Uterus (tissue), 4 donors: ENCODE results near the gene MICAL2. TPM values are rescaled to one million over a fixed set of nuclear protein-coding genes. Genes with fewer than 3 reads are reported as not detected.

Experiments
- DNase-seq, 2 donors: peaks; one replicate each; pipeline ENCODE4 v3.0.0-alpha.2; 2019 to 2020
- H3K27ac ChIP-seq, 2 donors: fragments of 200-600 bp; sonication (generic); 1 replicate in 1 of 2; 2 replicates in 1 of 2; pipeline ENCODE4 v1.5.1; 2016 to 2018
- H3K27me3 ChIP-seq, 2 donors: fragments of 200-600 bp; sonication (generic); one replicate each; pipeline ENCODE4 v1.5.1; 2018 to 2019; ENCODE audit warnings: control low read depth in 1 of 2
- H3K36me3 ChIP-seq, 2 donors: fragments of 200-600 bp; sonication (generic); one replicate each; pipeline ENCODE4 v1.5.1; 2019; ENCODE audit warnings: control low read depth in 1 of 2
- H3K4me1 ChIP-seq, 2 donors: fragments of 200-600 bp; sonication (generic); one replicate each; pipeline ENCODE4 v1.5.1; 2018 to 2019; ENCODE audit warnings: control low read depth in 1 of 2
- H3K4me3 ChIP-seq, 2 donors: fragments of 200-600 bp; sonication (generic); 1 replicate in 1 of 2; 2 replicates in 1 of 2; pipeline ENCODE4 v1.5.1; 2018 to 2019; ENCODE audit warnings: mild to moderate bottlenecking in 1 of 2
- H3K9me3 ChIP-seq, 2 donors: fragments of 200-600 bp; sonication (generic); one replicate each; pipeline ENCODE4 v1.5.1; 2019; ENCODE audit warnings: control low read depth in 1 of 2
- POLR2A ChIP-seq, 2 donors: fragments of 450-650 bp; IDR thresholded peaks; one replicate each; pipeline ENCODE4 v1.6.1; 2016; ENCODE audit warnings: antibody characterized with exemption in 2 of 2, mild to moderate bottlenecking in 1 of 2, moderate library complexity in 1 of 2
- intact Hi-C: fragments of 100-400 bp; cut with DNase I; formaldehyde crosslinking; loops from one replicate; pipeline ENCODE4 v1.15.1; 2023; ENCODE audit warnings: low total_unique reads
- total RNA-seq, 4 donors: library from RNA; depleted of rRNA in 3 of 4; stranded (reverse); fragments of >200 nt in 3 of 4; gene quantifications; one replicate each; pipeline versions ENCODE4 v1.1.0 to v1.2.4, GENCODE V29; 2014 to 2023
- TF ChIP-seq, protein P1 (sequence below), 4 experiments: fragments of 200-600 bp in 2 of 4; fragments of 450-650 bp in 2 of 4; sonication (generic) in 2 of 4; IDR thresholded peaks; one replicate each; pipeline ENCODE4 v1.5.1; 2016 to 2019; ENCODE audit warnings: antibody characterized with exemption in 4 of 4, mild to moderate bottlenecking in 2 of 4, moderate library complexity in 1 of 4
- donor health status: DM: yes; HTN: yes; CAD: no.

MICAL2 gene
- total RNA-seq, 4 donors from 2014 or later, result 29.6 to 139 (median 53.1) TPM

DNA sequence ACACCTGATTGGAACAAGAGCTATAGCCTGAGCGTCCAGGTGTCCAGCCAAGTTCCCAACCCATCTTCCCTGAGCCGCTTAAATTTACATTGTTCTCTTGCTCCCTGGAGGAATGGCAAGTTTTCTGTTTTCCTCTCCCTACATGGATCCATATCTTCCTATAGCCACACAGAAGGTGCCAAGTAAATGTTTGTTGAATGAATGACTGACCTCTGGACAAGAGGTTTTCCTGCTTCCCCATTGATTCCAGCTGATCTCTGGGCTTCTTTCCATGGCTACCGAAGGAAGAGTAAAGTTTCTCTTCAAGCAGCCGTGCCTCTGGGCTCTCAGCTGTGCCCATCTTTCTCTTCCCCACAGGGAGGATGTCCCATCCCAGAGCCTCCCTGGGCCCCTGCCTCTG is 107.5 kb downstream of the MICAL2 start:
- H3K4me1 ChIP-seq, result peaks cover 3 to 20% of the 10 kb centered on the region in 2 donors
- H3K36me3 ChIP-seq, result no peaks in the 10 kb centered on the region
- H3K27ac ChIP-seq, result peak overlapping the region; percentile 74 to 84
- intact Hi-C loops, result no loop called here
- DNase-seq, result no peak
- H3K9me3 ChIP-seq, result no peaks in the 10 kb centered on the region
- TF ChIP-seq, protein P1, sequence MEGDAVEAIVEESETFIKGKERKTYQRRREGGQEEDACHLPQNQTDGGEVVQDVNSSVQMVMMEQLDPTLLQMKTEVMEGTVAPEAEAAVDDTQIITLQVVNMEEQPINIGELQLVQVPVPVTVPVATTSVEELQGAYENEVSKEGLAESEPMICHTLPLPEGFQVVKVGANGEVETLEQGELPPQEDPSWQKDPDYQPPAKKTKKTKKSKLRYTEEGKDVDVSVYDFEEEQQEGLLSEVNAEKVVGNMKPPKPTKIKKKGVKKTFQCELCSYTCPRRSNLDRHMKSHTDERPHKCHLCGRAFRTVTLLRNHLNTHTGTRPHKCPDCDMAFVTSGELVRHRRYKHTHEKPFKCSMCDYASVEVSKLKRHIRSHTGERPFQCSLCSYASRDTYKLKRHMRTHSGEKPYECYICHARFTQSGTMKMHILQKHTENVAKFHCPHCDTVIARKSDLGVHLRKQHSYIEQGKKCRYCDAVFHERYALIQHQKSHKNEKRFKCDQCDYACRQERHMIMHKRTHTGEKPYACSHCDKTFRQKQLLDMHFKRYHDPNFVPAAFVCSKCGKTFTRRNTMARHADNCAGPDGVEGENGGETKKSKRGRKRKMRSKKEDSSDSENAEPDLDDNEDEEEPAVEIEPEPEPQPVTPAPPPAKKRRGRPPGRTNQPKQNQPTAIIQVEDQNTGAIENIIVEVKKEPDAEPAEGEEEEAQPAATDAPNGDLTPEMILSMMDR (IDR thresholded peaks at IDR 0.05), result no peak
- no peak for TF ChIP-seq POLR2A (IDR thresholded peaks at IDR 0.05)
- H3K4me3 ChIP-seq, result no peak overlapping the region
- no peaks in the 10 kb centered on the region for H3K27me3 ChIP-seq

DNA sequence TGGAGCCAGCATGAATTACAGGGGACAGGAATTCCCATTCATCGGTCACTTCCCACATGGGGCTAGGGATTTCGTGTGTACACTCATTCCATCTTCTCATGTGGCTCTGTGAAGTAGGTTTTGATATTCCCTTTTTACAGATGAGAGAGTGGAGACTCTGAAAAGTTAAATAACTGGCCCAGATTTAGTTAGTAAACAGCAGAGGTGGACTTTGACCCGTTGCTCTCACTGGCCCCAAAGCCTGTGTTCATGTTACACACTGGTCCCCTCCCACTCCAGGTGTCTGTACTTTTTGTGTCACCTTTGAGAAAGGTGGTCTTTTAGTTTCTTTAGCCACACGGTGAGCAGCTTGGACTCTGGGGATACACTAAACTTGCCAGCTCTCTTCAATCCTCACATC is 108.5 kb downstream of the MICAL2 start:
- Histone ChIP-seq H3K4me3 (no peak overlapping the region), H3K36me3 (no peaks in the 10 kb centered on the region), H3K4me1 (peaks cover 3 to 20% of the 10 kb centered on the region in 2 donors), H3K27me3 (no peaks in the 10 kb centered on the region), H3K9me3 (no peaks in the 10 kb centered on the region), H3K27ac (peak overlapping the region; percentile 74 to 84)
- no peak for TF ChIP-seq POLR2A (IDR thresholded peaks at IDR 0.05)
- TF ChIP-seq, protein P1 (IDR thresholded peaks at IDR 0.05), result no peak
- DNase-seq, result no peak
- intact Hi-C loops, result no loop called here

DNA sequence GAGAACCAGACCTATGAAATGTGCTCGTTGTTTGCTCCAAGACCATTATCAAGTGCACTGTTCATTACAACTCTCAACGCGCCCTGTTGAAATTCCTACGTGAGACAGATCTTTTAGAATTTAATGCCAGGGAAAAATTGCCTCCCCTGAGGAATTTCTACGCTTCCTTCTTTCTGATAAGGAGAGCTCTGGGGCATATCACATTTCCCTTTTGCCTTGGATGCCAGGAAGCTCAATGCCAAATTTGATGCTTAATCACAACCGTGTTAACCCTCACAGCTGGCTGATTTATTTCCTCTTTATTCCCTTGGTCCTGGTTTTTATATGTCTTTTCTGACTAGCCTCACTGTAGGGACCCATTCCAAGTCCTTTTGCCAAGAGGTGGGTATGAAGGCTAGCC is 109.4 kb downstream of the MICAL2 start:
- TF ChIP-seq, protein P1 (IDR thresholded peaks at IDR 0.05), result no peak
- TF ChIP-seq POLR2A (IDR thresholded peaks at IDR 0.05), result no peak
- DNase-seq, result no peak
- Histone ChIP-seq H3K27ac (peak overlapping the region; percentile 74 to 84), H3K9me3 (no peaks in the 10 kb centered on the region), H3K4me3 (no peak overlapping the region), H3K4me1 (peaks cover 3 to 20% of the 10 kb centered on the region in 2 donors), H3K36me3 (no peaks in the 10 kb centered on the region), H3K27me3 (no peaks in the 10 kb centered on the region)
- intact Hi-C loops, result no loop called here

DNA sequence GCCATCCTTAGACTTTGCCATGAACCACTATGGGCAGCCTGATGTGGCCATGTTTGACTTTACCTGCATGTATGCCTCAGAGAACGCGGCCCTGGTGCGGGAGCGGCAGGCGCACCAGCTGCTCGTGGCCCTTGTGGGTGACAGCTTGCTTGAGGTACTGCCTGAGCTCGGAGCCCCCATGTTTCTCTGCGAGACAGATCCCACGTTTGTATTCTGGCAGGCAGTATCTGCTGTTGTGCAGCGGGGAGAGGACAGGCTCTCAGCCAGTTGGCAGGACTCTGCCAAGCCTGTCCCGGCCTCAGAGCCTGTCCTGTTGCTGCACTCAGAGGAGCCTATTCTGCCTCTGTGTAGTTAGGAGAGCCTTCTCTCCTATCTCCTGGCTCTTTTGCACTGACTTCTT is 109.9 kb downstream of the MICAL2 start:
- Histone ChIP-seq H3K36me3 (no peaks in the 10 kb centered on the region), H3K4me3 (no peak overlapping the region), H3K27me3 (no peaks in the 10 kb centered on the region), H3K27ac (peak overlapping the region; percentile 74 to 84), H3K4me1 (peaks cover 3 to 20% of the 10 kb centered on the region in 2 donors), H3K9me3 (no peaks in the 10 kb centered on the region)
- TF ChIP-seq, protein P1 (IDR thresholded peaks at IDR 0.05), result no peak
- TF ChIP-seq POLR2A (IDR thresholded peaks at IDR 0.05), result no peak
- peak; percentile 78 to 81 for DNase-seq
- intact Hi-C loops, result no loop called here

DNA sequence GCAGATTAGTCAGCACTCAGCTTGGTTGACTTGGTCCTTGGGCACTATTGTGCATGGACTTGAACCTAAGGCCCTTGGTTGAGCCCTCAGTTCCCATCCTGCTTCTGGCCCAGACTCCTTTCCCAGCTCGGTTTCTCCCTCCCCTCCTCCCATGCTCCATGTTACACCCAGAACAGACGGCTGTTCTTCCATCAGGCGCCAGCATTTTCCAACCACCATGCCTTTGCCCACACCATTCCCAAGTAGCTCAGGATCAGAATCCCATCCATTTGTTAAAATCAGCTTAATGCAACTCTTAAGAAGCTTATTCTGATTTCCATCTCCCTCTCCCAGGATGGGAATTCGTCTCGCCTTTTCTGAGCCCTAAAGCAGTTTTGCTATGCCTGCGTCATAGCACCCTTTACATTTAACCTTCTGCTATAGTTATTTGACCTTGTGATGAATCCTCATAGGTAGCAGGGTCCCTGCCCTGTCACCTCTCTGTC is 110.7 kb downstream of the MICAL2 start:
- H3K9me3 ChIP-seq, result no peaks in the 10 kb centered on the region
- intact Hi-C loops, result no loop called here
- H3K4me1 ChIP-seq, result peaks cover 3 to 20% of the 10 kb centered on the region in 2 donors
- H3K4me3 ChIP-seq, result no peak overlapping the region
- no peaks in the 10 kb centered on the region for H3K36me3 ChIP-seq
- no peak for TF ChIP-seq POLR2A (IDR thresholded peaks at IDR 0.05)
- TF ChIP-seq, protein P1 (IDR thresholded peaks at IDR 0.05), result no peak
- no peak for DNase-seq
- peak overlapping the region; percentile 74 to 84 for H3K27ac ChIP-seq
- no peaks in the 10 kb centered on the region for H3K27me3 ChIP-seq
